Mesodermal cell (in vitro differentiated cells): ENCODE data around the gene PIK3IP1.
A peak's percentile ranks its signal among the peaks of the same experiment; 100 is the strongest.

Experiments used
- H3K27ac ChIP-seq: 2 replicates; pipeline ENCODE4 v1.7.0; 2013; ENCODE audit warnings: mild to moderate bottlenecking, low read depth, low read length, moderate library complexity; ENCODE audit not compliant: severe bottlenecking
- H3K36me3 ChIP-seq: 2 replicates; pipeline ENCODE4 v1.7.1; 2013; ENCODE audit warnings: mild to moderate bottlenecking, low read length, moderate library complexity; ENCODE audit not compliant: control insufficient read depth, insufficient read depth
- H3K4me1 ChIP-seq: one replicate; pipeline ENCODE4 v1.7.1; 2013; ENCODE audit warnings: mild to moderate bottlenecking, low read length; ENCODE audit not compliant: insufficient read depth, control insufficient read depth, poor library complexity, severe bottlenecking
- H3K4me3 ChIP-seq: 2 replicates; pipeline ENCODE4 v1.7.0; 2013; ENCODE audit warnings: low read length, control low read depth, mild to moderate bottlenecking; ENCODE audit not compliant: insufficient read depth, poor library complexity, severe bottlenecking; ENCODE audit errors: extremely low read depth
- H3K9me3 ChIP-seq: 2 replicates; pipeline ENCODE4 v1.7.1; 2013; ENCODE audit warnings: mild to moderate bottlenecking, low read length, moderate library complexity; ENCODE audit not compliant: control insufficient read depth
- WGBS, 2 experiments: methylation state at CpG; one replicate each; pipeline ENCODE4 v1.1.5; 2013; ENCODE audit warnings: missing lambda C conversion rate in 2 of 2; ENCODE audit not compliant: insufficient coverage in 2 of 2; 5-methylcytosine and 5-hydroxymethylcytosine counted together

PIK3IP1 gene

GRCh38 chr22:31287818-31288495, 4.3 kb downstream of the PIK3IP1 start:
- Histone ChIP-seq H3K9me3 (no peaks in the 10 kb centered on the region), H3K4me1 (peaks cover 17% of the 10 kb centered on the region), H3K27ac (no peak overlapping the region), H3K36me3 (peaks cover 31% of the 10 kb centered on the region), H3K4me3 (no peak overlapping the region)
- WGBS, 2 experiments: 85 to 100% methylated on average over 1 to 4 of the region's 6 CpGs

DNA sequence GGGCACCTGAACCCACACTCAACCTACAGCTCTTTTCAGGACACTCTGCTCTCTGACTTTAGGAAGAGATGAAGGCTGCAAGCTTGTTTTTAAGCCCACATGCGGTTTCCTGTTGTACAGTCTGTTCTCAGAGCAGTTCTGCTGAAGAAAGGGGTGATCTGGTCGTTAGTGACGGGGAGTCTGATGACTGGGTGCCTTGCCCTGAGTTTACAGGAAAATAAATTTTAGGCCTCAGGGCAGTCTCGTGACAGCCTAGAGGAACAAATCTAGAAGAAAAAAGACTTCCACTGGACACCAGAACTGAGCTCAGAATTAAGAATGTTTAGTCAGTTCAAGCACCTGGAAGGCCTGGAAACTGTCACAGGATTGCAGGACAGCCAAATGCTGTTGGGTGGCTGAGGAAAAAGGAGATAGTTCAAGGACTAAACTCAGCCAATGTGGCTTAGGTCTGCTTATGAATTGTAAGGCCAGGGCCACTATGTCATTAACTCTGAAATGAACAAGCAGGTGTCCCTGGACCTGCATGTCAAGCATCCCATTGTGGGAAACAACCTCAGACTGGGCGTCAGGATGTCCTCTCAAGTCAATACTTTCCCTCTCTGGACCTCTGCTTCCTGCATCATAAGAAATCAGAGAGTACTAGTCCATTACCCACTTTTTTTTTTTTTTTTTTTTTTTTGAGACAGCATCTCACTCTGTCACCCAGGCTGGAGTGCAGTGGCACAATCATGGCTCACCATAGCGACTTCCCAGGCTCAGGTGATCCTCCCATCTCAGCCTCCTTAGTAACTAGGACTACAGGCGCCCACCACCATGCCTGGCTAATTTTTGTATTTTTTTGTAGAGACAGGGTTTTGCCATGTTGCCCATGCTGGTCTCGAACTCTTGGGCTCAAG, 5.7 kb downstream of the PIK3IP1 start:
- Histone ChIP-seq H3K27ac (no peak overlapping the region), H3K9me3 (no peaks in the 10 kb centered on the region), H3K4me1 (peaks cover 8% of the 10 kb centered on the region), H3K36me3 (peaks cover 43% of the 10 kb centered on the region), H3K4me3 (no peak overlapping the region)
- 96 to 100% methylated on average over 6 to 8 of the region's 8 CpGs for WGBS, 2 experiments

GRCh38 chr22:31284281-31285155, 7.8 kb downstream of the PIK3IP1 start:
- H3K4me3 ChIP-seq: no peak overlapping the region
- H3K4me1 ChIP-seq: peaks cover 6% of the 10 kb centered on the region
- WGBS, 2 experiments: 53 to 61% methylated on average over 2 to 3 of the region's 3 CpGs
- H3K27ac ChIP-seq: peak overlapping the region; percentile 57
- peaks cover 55% of the 10 kb centered on the region for H3K36me3 ChIP-seq
- H3K9me3 ChIP-seq: no peaks in the 10 kb centered on the region

- no peak overlapping the region for H3K4me3 ChIP-seq
- H3K4me1 ChIP-seq: no peaks in the 10 kb centered on the region
- 82 to 100% methylated on average over 3 to 5 of the region's 8 CpGs for WGBS, 2 experiments
- H3K36me3 ChIP-seq: peaks cover 54% of the 10 kb centered on the region
- no peak overlapping the region for H3K27ac ChIP-seq
- no peaks in the 10 kb centered on the region for H3K9me3 ChIP-seq
Measured at GRCh38 chr22:31282748-31283468, 9.4 kb downstream of the PIK3IP1 start.

- Histone ChIP-seq H3K36me3 (peaks cover 64% of the 10 kb centered on the region), H3K4me3 (no peak overlapping the region), H3K9me3 (no peaks in the 10 kb centered on the region), H3K27ac (no peak overlapping the region), H3K4me1 (no peaks in the 10 kb centered on the region)
- WGBS, 2 experiments: 86 to 93% methylated on average over 3 to 4 of the region's 4 CpGs
Measured at GRCh38 chr22:31281733-31282132, 10.6 kb downstream of the PIK3IP1 start.

- Histone ChIP-seq H3K9me3 (no peaks in the 10 kb centered on the region), H3K4me1 (no peaks in the 10 kb centered on the region), H3K36me3 (peaks cover 69% of the 10 kb centered on the region), H3K27ac (no peak overlapping the region), H3K4me3 (no peak overlapping the region)
Measured at GRCh38 chr22:31279821-31280505, 12.3 kb downstream of the PIK3IP1 start.

DNA sequence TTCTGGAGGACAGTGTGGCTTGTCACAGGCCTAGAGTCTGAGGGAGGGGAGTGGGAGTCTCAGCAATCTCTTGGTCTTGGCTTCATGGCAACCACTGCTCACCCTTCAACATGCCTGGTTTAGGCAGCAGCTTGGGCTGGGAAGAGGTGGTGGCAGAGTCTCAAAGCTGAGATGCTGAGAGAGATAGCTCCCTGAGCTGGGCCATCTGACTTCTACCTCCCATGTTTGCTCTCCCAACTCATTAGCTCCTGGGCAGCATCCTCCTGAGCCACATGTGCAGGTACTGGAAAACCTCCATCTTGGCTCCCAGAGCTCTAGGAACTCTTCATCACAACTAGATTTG, 13.0 kb downstream of the PIK3IP1 start:
- Histone ChIP-seq H3K9me3 (no peaks in the 10 kb centered on the region), H3K4me3 (no peak overlapping the region), H3K36me3 (peaks cover 76% of the 10 kb centered on the region), H3K4me1 (no peaks in the 10 kb centered on the region), H3K27ac (no peak overlapping the region)

GRCh38 chr22:31278626-31279326, 13.5 kb downstream of the PIK3IP1 start:
- peaks cover 78% of the 10 kb centered on the region for H3K36me3 ChIP-seq

GRCh38 chr22:31278151-31278621, 14.1 kb downstream of the PIK3IP1 start:
- Histone ChIP-seq H3K9me3 (no peaks in the 10 kb centered on the region), H3K36me3 (peaks cover 81% of the 10 kb centered on the region), H3K4me3 (no peak overlapping the region), H3K4me1 (no peaks in the 10 kb centered on the region), H3K27ac (no peak overlapping the region)
- WGBS, 2 experiments: 90 to 97% methylated on average over 4 to 9 of the region's 9 CpGs

More at GRCh38 chr22:31278626-31279326, 13.5 kb downstream of the PIK3IP1 start:
- H3K27ac ChIP-seq: no peak overlapping the region
- H3K4me3 ChIP-seq: no peak overlapping the region
- 90 to 97% methylated on average over 4 to 5 of the region's 6 CpGs for WGBS, 2 experiments
- H3K9me3 ChIP-seq: no peaks in the 10 kb centered on the region
- no peaks in the 10 kb centered on the region for H3K4me1 ChIP-seq
